ENCODE data around the gene ACTL7A.
"Not testable (repeated sequence)": the region's sequence is repeated elsewhere in the genome, so short reads cannot be mapped to it uniquely, and the experiment has no call there.

The ACTL7A gene

GRCh38 chr9:108861997-108862396 is at the start of gene ACTL7A:
ACTL7A (plus strand) TSS chr9:108862266; CDS start chr9:108862323, 57 bp downstream.
- DNase-seq (ENCODE audit: low read depth), result no peak

- no peak for DNase-seq (ENCODE audit: low read depth)
These were observed 49.6 kb upstream of the ACTL7A start for GRCh38 chr9:108812396-108813025.

GRCh38 chr9:108813951-108814601 is 48.0 kb upstream of the ACTL7A start:
- no peak for DNase-seq (ENCODE audit: low read depth)

- no peak for DNase-seq (ENCODE audit: low read depth)
These were observed 46.9 kb upstream of the ACTL7A start for GRCh38 chr9:108815156-108815555.

GRCh38 chr9:108816037-108816436 is 46.0 kb upstream of the ACTL7A start:
- DNase-seq (ENCODE audit: low read depth), result peak; percentile 17

GRCh38 chr9:108823829-108824228 is 38.2 kb upstream of the ACTL7A start:
- no peak for DNase-seq (ENCODE audit: low read depth)

GRCh38 chr9:108830272-108830671 is 31.8 kb upstream of the ACTL7A start:
- DNase-seq (ENCODE audit: low read depth), result no peak

GRCh38 chr9:108831496-108832178 is 30.4 kb upstream of the ACTL7A start:
- DNase-seq (ENCODE audit: low read depth), result no peak

- no peak for DNase-seq (ENCODE audit: low read depth)
These were observed 29.9 kb upstream of the ACTL7A start for GRCh38 chr9:108832179-108832500.

- DNase-seq (ENCODE audit: low read depth), result peak; percentile 2
These were observed 27.0 kb upstream of the ACTL7A start for GRCh38 chr9:108834959-108835665.

- no peak for DNase-seq (ENCODE audit: low read depth)
These were observed 26.2 kb upstream of the ACTL7A start for GRCh38 chr9:108835831-108836230.

GRCh38 chr9:108836319-108836718 is 25.7 kb upstream of the ACTL7A start:
- DNase-seq (ENCODE audit: low read depth), result no peak

- no peak for DNase-seq (ENCODE audit: low read depth)
These were observed 25.3 kb upstream of the ACTL7A start for GRCh38 chr9:108836781-108837180.

- no peak for DNase-seq (ENCODE audit: low read depth)
These were observed 24.5 kb upstream of the ACTL7A start for GRCh38 chr9:108837530-108837929.

- DNase-seq (ENCODE audit: low read depth), result no peak
These were observed 24.0 kb upstream of the ACTL7A start for GRCh38 chr9:108838017-108838416.

GRCh38 chr9:108839561-108839960 is 22.5 kb upstream of the ACTL7A start:
- DNase-seq (ENCODE audit: low read depth), result not testable (repeated sequence)

GRCh38 chr9:108842610-108843295 is 19.3 kb upstream of the ACTL7A start:
- no peak for DNase-seq (ENCODE audit: low read depth)

- no peak for DNase-seq (ENCODE audit: low read depth)
These were observed 17.7 kb upstream of the ACTL7A start for GRCh38 chr9:108844391-108844790.

GRCh38 chr9:108844856-108845255 is 17.2 kb upstream of the ACTL7A start:
- DNase-seq (ENCODE audit: low read depth), result no peak

GRCh38 chr9:108845507-108845906 is 16.6 kb upstream of the ACTL7A start:
- no peak for DNase-seq (ENCODE audit: low read depth)

GRCh38 chr9:108845947-108846346 is 16.1 kb upstream of the ACTL7A start:
- no peak for DNase-seq (ENCODE audit: low read depth)

- not testable (repeated sequence) for DNase-seq (ENCODE audit: low read depth)
These were observed 13.8 kb upstream of the ACTL7A start for GRCh38 chr9:108848296-108848695.
